B cell (primary cell): ENCODE data around the gene CLK4. TPM values are rescaled to one million over a fixed set of nuclear protein-coding genes. Genes with fewer than 3 reads are reported as not detected.

Experiments
- ATAC-seq: fragments of 200-7000 bp; cut with Tn5 transposase; one replicate; pipeline ENCODE4 v1.10.0; 2021; ENCODE audit warnings: low read depth, mild to moderate bottlenecking, moderate number of reproducible peaks, moderate library complexity
- CTCF ChIA-PET: fragments of 350-600 bp; sonication (Branson Sonifier 250); formaldehyde crosslinking; loops from one replicate; lab custom pipeline; 2021; ENCODE audit warnings: antibody characterized with exemption, inconsistent platforms; lab: Charles Lee
- POLR2A ChIA-PET: fragments of 350-600 bp; sonication (Branson Sonifier 250); formaldehyde crosslinking; loops from one replicate; lab custom pipeline; 2021; ENCODE audit warnings: antibody characterized with exemption; lab: Charles Lee
- DNase-seq: peaks from one replicate; pipeline ENCODE4 v3.0.0; 2013
- H2AFZ ChIP-seq: 2 replicates; pipeline ENCODE4 v1.6.1; 2012; ENCODE audit warnings: mild to moderate bottlenecking, low read depth, low read length; ENCODE audit not compliant: insufficient read depth, poor library complexity, severe bottlenecking
- H3K27ac ChIP-seq, 2 donors: 1 replicate in 1 of 2; 2 replicates in 1 of 2; pipeline ENCODE4 v1.5.1; 2012 to 2013; ENCODE audit warnings: low read length in 2 of 2, mild to moderate bottlenecking in 2 of 2, moderate library complexity in 1 of 2
- H3K27me3 ChIP-seq, 4 experiments: fragments of 200-600 bp in 1 of 4; sonication (generic) in 1 of 4; replicated peaks in 1 of 4; 1 replicate in 2 of 4; 2 replicates in 2 of 4; pipeline versions ENCODE4 v1.6.1 to v1.7.0; 2013 to 2016; ENCODE audit warnings: low read length in 3 of 4, mild to moderate bottlenecking in 2 of 4, mixed read lengths in 1 of 4, moderate library complexity in 1 of 4; ENCODE audit not compliant: insufficient read depth in 4 of 4, control insufficient read depth in 3 of 4; ENCODE audit errors: control extremely low read depth in 1 of 4
- H3K36me3 ChIP-seq, 2 experiments: replicated peaks in 1 of 2; 1 replicate in 1 of 2; 2 replicates in 1 of 2; pipeline versions ENCODE4 v1.6.1 to v1.7.1; 2013; ENCODE audit warnings: low read length in 1 of 2; ENCODE audit not compliant: insufficient read depth in 2 of 2, control insufficient read depth in 1 of 2; ENCODE audit errors: control extremely low read depth in 1 of 2, extremely low read depth in 1 of 2
- H3K4me1 ChIP-seq, 2 donors: fragments of 200-600 bp in 1 of 2; sonication (generic) in 1 of 2; 1 replicate in 1 of 2; 2 replicates in 1 of 2; pipeline versions ENCODE4 v1.5.1 to v1.6.1; 2013 to 2017; ENCODE audit warnings: low read length in 2 of 2; ENCODE audit not compliant: control insufficient read depth in 2 of 2, insufficient read depth in 2 of 2
- H3K4me2 ChIP-seq: replicated peaks from 2 replicates; pipeline ENCODE3; 2012; ENCODE audit warnings: mild to moderate bottlenecking, low read depth, low read length; ENCODE audit not compliant: poor library complexity, severe bottlenecking
- H3K4me3 ChIP-seq, 5 experiments: fragments of 200-600 bp in 1 of 5; sonication (generic) in 1 of 5; 1 replicate in 3 of 5; 2 replicates in 2 of 5; pipeline versions ENCODE4 v1.5.1 to v1.7.0; 2011 to 2016; ENCODE audit warnings: low read length in 4 of 5, mild to moderate bottlenecking in 4 of 5, low read depth in 2 of 5, control low read depth in 1 of 5, moderate library complexity in 1 of 5; ENCODE audit not compliant: insufficient read depth in 1 of 5; ENCODE audit errors: control extremely low read depth in 1 of 5, extremely low read depth in 1 of 5
- H3K79me2 ChIP-seq: fragments of 200-600 bp; sonication (generic); one replicate; pipeline ENCODE4 v1.6.0; 2016; ENCODE audit warnings: low read length; ENCODE audit not compliant: control insufficient read depth, insufficient read depth
- H3K9ac ChIP-seq: fragments of 200-600 bp; sonication (generic); 2 replicates; pipeline ENCODE4 v1.6.1; 2017; ENCODE audit warnings: mild to moderate bottlenecking, low read length, moderate library complexity
- H3K9me3 ChIP-seq, 3 donors: one replicate each; pipeline versions ENCODE4 v1.6.1 to v1.7.1; 2013; ENCODE audit warnings: low read length in 2 of 3; ENCODE audit not compliant: control insufficient read depth in 2 of 3, insufficient read depth in 1 of 3; ENCODE audit errors: control extremely low read depth in 1 of 3
- H4K20me1 ChIP-seq: 2 replicates; pipeline ENCODE4 v1.6.0; 2012; ENCODE audit warnings: mild to moderate bottlenecking, low read length; ENCODE audit not compliant: insufficient read depth, control insufficient read depth, poor library complexity, severe bottlenecking
- H3K27ac Mint-ChIP-seq: one replicate; pipeline ENCODE4 v1.8.0; 2021; ENCODE audit warnings: mixed read lengths
- H3K27me3 Mint-ChIP-seq: one replicate; pipeline ENCODE4 v1.8.0; 2021; ENCODE audit warnings: mixed read lengths
- H3K4me1 Mint-ChIP-seq: one replicate; pipeline ENCODE4 v1.8.0; 2021; ENCODE audit warnings: mixed read lengths
- H3K4me3 Mint-ChIP-seq: one replicate; pipeline ENCODE4 v1.8.0; 2021; ENCODE audit warnings: mixed read lengths
- H3K9me3 Mint-ChIP-seq: one replicate; pipeline ENCODE4 v1.8.0; 2022; ENCODE audit warnings: mixed read lengths; ENCODE audit not compliant: insufficient read depth
- CTCF ChIP-seq: fragments of 200-600 bp; IDR thresholded peaks from one replicate; pipeline ENCODE4 v1.8.0; 2022; ENCODE audit warnings: antibody characterized with exemption, mild to moderate bottlenecking
- EZH2 ChIP-seq: IDR thresholded peaks from 2 replicates; pipeline ENCODE4 v1.6.1; 2012; ENCODE audit warnings: borderline replicate concordance, low read depth, mild to moderate bottlenecking, moderate library complexity, low read length; ENCODE audit not compliant: insufficient read depth, poor library complexity, severe bottlenecking
- whole genome bisulfite sequencing: methylation state at CpG from one replicate; pipeline ENCODE4 v1.1.5; 2013; ENCODE audit warnings: missing lambda C conversion rate; ENCODE audit not compliant: insufficient coverage; 5-methylcytosine and 5-hydroxymethylcytosine counted together
- intact Hi-C: fragments of 100-400 bp; cut with micrococcal nuclease; formaldehyde crosslinking; loops from one replicate; pipeline ENCODE4 v1.10.0; 2022
- polyA plus RNA-seq: library from polyadenylated mRNA; depleted of rRNA; stranded (reverse); fragments of >200 nt; gene quantifications from 2 replicates; pipeline ENCODE4 v1.2.3, GENCODE V29; 2012
- total RNA-seq, 2 donors: library from RNA; stranded (reverse); fragments of 120-200 nt in 1 of 2; gene quantifications; 1 replicate in 1 of 2; 2 replicates in 1 of 2; pipeline versions ENCODE4 v1.2.3 to v1.2.4, GENCODE V29; 2013 to 2022

The CLK4 gene
- total and polyA plus RNA-seq, 2 donors (not counting 1 experiment from before 2014, with no cell fraction given), result 72.3 to 132 TPM

GRCh38 chr5:178637356-178638074 lies 10.7 kb upstream of the CLK4 start:
- Histone ChIP-seq H3K27me3 (no peaks in the 10 kb centered on the region), H3K36me3 (no peaks in the 10 kb centered on the region), H3K4me2 (peak overlapping the region; percentile 44), H3K4me1 (peaks cover 8 to 13% of the 10 kb centered on the region in 2 donors), H4K20me1 (no peaks in the 10 kb centered on the region), H3K9me3 (peaks cover 0 to 9% (median 0%) of the 10 kb centered on the region in 3 donors), H3K79me2 (no peaks in the 10 kb centered on the region), H3K4me3 (no peak overlapping the region), H3K9ac (peak overlapping the region; percentile 0), H2AFZ (peak overlapping the region; percentile 57), H3K27ac (peak overlapping the region; percentile 52 to 75)
- ChIA-PET CTCF (interaction anchor here (1.0 kb wide), 1 partner anchor 10 kb away, joined by 4 read pairs; the partner anchor contains the start of gene CLK4), POLR2A (interaction anchor here (0.6 to 1.2 kb wide), 3 partner anchors 8 to 568 kb away, joined by 3 to 6 read pairs (median 3); no protein-coding TSS in a partner anchor)
- DNase-seq (peak; percentile 62), ATAC-seq (peak; percentile 71)
- intact Hi-C loops, result loop anchor here (5.0 kb wide), 1 partner anchor 75 kb away; no protein-coding TSS in a partner anchor
- peaks cover 12% of the 10 kb centered on the region for H3K4me1 Mint-ChIP-seq
- H3K9me3 Mint-ChIP-seq, result no peaks in the 10 kb centered on the region
- H3K4me3 Mint-ChIP-seq, result peak overlapping the region; percentile 54
- peak overlapping the region; percentile 94 for H3K27ac Mint-ChIP-seq
- 10% methylated on average over 5 of the region's 9 CpGs for WGBS
- no peak for TF ChIP-seq EZH2
- H3K27me3 Mint-ChIP-seq, result no peaks in the 10 kb centered on the region

- H3K4me2 ChIP-seq, result no peak overlapping the region
- peaks cover 24% of the 10 kb centered on the region for H3K4me1 Mint-ChIP-seq
- H3K9me3 ChIP-seq, result peaks cover 2 to 9% (median 5%) of the 10 kb centered on the region in 3 donors
- no peaks in the 10 kb centered on the region for H4K20me1 ChIP-seq
- DNase-seq (no peak), ATAC-seq (no peak)
- H3K4me3 ChIP-seq, result no peak overlapping the region
- no peak overlapping the region for H3K27ac ChIP-seq
- no peaks in the 10 kb centered on the region for H3K79me2 ChIP-seq
- H3K4me1 ChIP-seq, result peaks cover 17 to 28% of the 10 kb centered on the region in 2 donors
- TF ChIP-seq EZH2 (no peak), CTCF (no peak)
- ChIA-PET POLR2A (no interaction called here), CTCF (no interaction called here)
- H3K36me3 ChIP-seq, result no peaks in the 10 kb centered on the region
- H2AFZ ChIP-seq, result no peak overlapping the region
- no peak overlapping the region for H3K27ac Mint-ChIP-seq
- H3K27me3 ChIP-seq, result no peaks in the 10 kb centered on the region
- 80% methylated on average over 1 of the region's 4 CpGs for WGBS
- H3K4me3 Mint-ChIP-seq, result no peak overlapping the region
- intact Hi-C loops, result no loop called here
- no peaks in the 10 kb centered on the region for H3K27me3 Mint-ChIP-seq
- no peak overlapping the region for H3K9ac ChIP-seq
- H3K9me3 Mint-ChIP-seq, result peaks cover 4% of the 10 kb centered on the region
These were observed 5.4 kb upstream of the CLK4 start for GRCh38 chr5:178632285-178632684.
